Activated T-helper 2 cell treated with anti-CD3 and anti-CD28 coated beads, Interferon-gamma antibody, Interleukin-2, Interleukin-4, amounts not matched to agents 10 μg/mL and 5 μg/mL and 100 μg/mL, durations not matched to agents 14 hours and 24 hours and 36 hours (primary cell): Measurements from ENCODE around the gene GRK6. TPM values are rescaled to one million over a fixed set of nuclear protein-coding genes. Genes with fewer than 3 reads are reported as not detected.
A peak's percentile ranks its signal among the peaks of the same experiment; 100 is the strongest.
"Not testable (repeated sequence)": the region's sequence is repeated elsewhere in the genome, so short reads cannot be mapped to it uniquely, and the experiment has no call there.

Experiments used
- DNase-seq: peaks from one replicate; pipeline ENCODE4 v3.0.0; 2021; ENCODE audit warnings: low spot score
- H3K27ac Mint-ChIP-seq: one replicate; pipeline ENCODE4 v1.8.0; 2021; ENCODE audit warnings: mixed read lengths
- H3K27me3 Mint-ChIP-seq: one replicate; pipeline ENCODE4 v1.8.0; 2021; ENCODE audit warnings: low read depth, mixed read lengths
- H3K36me3 Mint-ChIP-seq: one replicate; pipeline ENCODE4 v1.8.0; 2021; ENCODE audit warnings: low read depth, mixed read lengths
- H3K4me1 Mint-ChIP-seq: one replicate; pipeline ENCODE4 v1.8.0; 2021; ENCODE audit warnings: low read depth, mixed read lengths
- H3K4me3 Mint-ChIP-seq: one replicate; pipeline ENCODE4 v1.8.0; 2021; ENCODE audit warnings: low read depth, mild to moderate bottlenecking, moderate library complexity, mixed read lengths
- H3K9me3 Mint-ChIP-seq: one replicate; pipeline ENCODE4 v1.8.0; 2021; ENCODE audit warnings: mixed read lengths
- intact Hi-C: fragments of 100-400 bp; cut with micrococcal nuclease; formaldehyde crosslinking; loops from one replicate; pipeline ENCODE4 v1.15.1; 2023
- total RNA-seq: library from RNA; stranded (reverse); gene quantifications from 2 replicates; pipeline ENCODE4 v1.2.3, GENCODE V29; 2022

The GRK6 gene
- total RNA-seq, 1 donor from 2014 or later = 131 TPM

DNA sequence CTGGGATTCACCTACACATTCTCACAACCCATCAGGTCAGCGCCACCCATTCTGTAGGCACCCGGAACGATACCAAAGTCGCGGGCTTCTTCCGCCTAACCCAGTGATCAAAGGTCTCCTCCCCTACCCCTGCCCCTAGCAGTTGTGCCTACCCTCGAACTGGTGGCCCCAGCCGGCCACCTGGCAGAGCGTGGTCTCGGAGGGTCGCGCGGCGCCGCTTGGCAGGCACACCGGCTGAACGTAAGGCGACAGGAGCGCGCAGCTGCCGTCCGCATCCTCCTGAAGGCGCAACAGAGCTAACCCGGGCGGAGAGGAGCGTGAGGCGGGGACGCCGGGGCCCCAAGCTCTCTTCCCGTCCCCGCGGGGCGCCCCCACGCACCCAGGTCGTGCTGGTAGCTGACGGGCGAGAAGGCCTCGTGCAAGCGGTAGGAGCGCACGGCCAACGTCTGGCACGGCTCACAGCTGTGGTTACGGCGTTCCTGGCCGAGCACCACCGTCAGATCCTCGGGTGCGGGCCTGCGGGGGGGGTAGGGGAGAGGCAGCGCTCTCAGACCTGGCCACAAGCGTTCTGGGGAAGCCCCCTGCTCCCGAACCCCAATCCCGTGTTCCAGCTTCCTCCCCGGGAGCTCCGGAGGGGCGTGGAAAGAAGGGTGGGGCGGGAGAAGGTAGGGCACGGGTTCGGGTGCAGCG, 23.2 kb upstream of the GRK6 start:
- no peak overlapping the region for H3K27ac Mint-ChIP-seq

DNA sequence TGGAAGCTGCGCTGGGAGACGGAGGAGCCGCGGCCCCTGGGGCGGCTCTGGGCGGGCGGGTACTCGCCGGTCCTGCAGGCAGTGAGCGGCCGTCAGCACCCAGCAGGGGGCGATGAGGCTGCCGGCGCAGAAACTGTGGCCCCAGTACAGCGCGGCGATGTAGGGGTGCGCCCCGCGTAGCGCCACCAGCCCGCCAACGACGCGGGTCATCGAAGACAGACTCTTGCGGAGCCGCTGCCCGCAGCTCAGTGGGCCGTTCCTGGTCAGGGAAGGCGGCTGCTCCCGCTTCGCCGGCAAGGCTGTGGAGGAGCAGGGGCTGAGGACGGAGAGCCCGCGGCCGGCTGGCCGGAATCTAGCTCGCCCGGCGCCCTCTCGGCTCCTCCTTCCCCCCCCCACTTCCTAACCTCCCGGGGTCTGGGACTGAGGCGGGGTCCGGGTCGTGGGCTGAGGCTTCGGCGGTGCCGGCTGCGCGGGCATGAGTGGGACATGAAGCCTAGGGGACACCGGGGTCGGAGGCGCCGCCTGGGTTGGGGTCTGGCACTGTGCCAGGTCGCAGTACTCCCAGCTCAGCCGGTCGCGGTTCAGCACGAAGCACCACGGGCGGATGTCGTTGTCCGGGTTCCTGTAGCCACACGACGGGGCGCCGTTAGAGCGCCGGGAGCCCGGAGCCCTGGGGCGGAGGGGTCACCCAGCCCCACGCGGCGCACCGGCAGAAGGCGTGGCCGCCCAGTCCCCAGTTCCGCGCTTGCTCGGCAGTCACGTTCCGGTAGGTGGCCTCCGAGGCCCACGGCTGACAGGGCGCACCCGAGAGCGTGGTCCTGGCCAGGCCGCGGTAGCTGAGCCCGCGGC, 22.5 kb upstream of the GRK6 start:
- intact Hi-C loops = loop anchor here (1.0 to 5.0 kb wide), 5 partner anchors 14 to 93 kb away; partner anchors contain the start of genes GRK6 and PDLIM7
- Mint-ChIP-seq H3K27ac (no peak overlapping the region), H3K4me3 (peak overlapping the region; percentile 79), H3K9me3 (no peaks in the 10 kb centered on the region), H3K4me1 (peaks cover 19% of the 10 kb centered on the region), H3K36me3 (no peaks in the 10 kb centered on the region), H3K27me3 (peaks cover 23% of the 10 kb centered on the region)
- DNase-seq = peak; percentile 81

More for the DNA sequence above, 23.2 kb upstream of the GRK6 start:
- H3K9me3 Mint-ChIP-seq = no peaks in the 10 kb centered on the region
- peak overlapping the region; percentile 79 for H3K4me3 Mint-ChIP-seq
- peak; percentile 43 for DNase-seq
- intact Hi-C loops = loop anchor here (1.0 to 5.0 kb wide), 4 partner anchors 13 to 94 kb away; partner anchors contain the start of gene PDLIM7
- peaks cover 23% of the 10 kb centered on the region for H3K27me3 Mint-ChIP-seq
- peaks cover 19% of the 10 kb centered on the region for H3K4me1 Mint-ChIP-seq
- no peaks in the 10 kb centered on the region for H3K36me3 Mint-ChIP-seq

GRCh38 chr5:177404641-177405179, 21.8 kb upstream of the GRK6 start:
- DNase-seq = no peak
- intact Hi-C loops = loop anchor here (1.0 to 5.0 kb wide), 2 partner anchors 22 to 42 kb away; partner anchors contain the start of gene GRK6
- Mint-ChIP-seq H3K4me3 (peak overlapping the region; percentile 54), H3K9me3 (no peaks in the 10 kb centered on the region), H3K27me3 (peaks cover 23% of the 10 kb centered on the region), H3K36me3 (no peaks in the 10 kb centered on the region), H3K27ac (no peak overlapping the region), H3K4me1 (peaks cover 19% of the 10 kb centered on the region)

DNA sequence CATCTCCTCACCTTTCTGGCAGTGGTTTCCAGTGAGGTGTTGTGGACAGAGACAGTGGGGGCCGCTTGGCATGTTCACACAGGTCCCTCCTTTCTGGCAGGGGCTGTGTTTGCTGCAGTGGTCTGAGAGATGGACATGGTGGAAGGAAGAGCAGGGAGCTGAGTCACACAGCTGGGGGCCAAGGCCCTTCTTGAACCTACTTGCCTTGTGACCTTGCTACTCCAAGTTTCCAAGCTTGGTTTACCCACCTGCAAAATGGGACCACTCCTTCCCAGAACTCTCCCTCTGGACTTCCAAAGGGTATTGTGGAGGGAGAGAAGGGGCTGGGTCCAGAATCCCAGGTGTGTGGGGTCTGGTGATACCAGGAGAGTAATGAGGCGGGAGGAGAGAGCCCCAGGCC, 21.2 kb upstream of the GRK6 start:
- intact Hi-C loops = no loop called here
- H3K4me3 Mint-ChIP-seq = peak overlapping the region; percentile 54
- no peak overlapping the region for H3K27ac Mint-ChIP-seq
- H3K27me3 Mint-ChIP-seq = peaks cover 23% of the 10 kb centered on the region
- no peaks in the 10 kb centered on the region for H3K9me3 Mint-ChIP-seq
- H3K4me1 Mint-ChIP-seq = peaks cover 19% of the 10 kb centered on the region
- DNase-seq = no peak
- no peaks in the 10 kb centered on the region for H3K36me3 Mint-ChIP-seq

- H3K36me3 Mint-ChIP-seq = no peaks in the 10 kb centered on the region
- H3K4me3 Mint-ChIP-seq = no peak overlapping the region
- intact Hi-C loops = no loop called here
- peaks cover 23% of the 10 kb centered on the region for H3K27me3 Mint-ChIP-seq
- no peak for DNase-seq
- H3K4me1 Mint-ChIP-seq = peaks cover 24% of the 10 kb centered on the region
- no peaks in the 10 kb centered on the region for H3K9me3 Mint-ChIP-seq
- H3K27ac Mint-ChIP-seq = no peak overlapping the region
Observed at GRCh38 chr5:177405805-177406204, 20.7 kb upstream of the GRK6 start.

DNA sequence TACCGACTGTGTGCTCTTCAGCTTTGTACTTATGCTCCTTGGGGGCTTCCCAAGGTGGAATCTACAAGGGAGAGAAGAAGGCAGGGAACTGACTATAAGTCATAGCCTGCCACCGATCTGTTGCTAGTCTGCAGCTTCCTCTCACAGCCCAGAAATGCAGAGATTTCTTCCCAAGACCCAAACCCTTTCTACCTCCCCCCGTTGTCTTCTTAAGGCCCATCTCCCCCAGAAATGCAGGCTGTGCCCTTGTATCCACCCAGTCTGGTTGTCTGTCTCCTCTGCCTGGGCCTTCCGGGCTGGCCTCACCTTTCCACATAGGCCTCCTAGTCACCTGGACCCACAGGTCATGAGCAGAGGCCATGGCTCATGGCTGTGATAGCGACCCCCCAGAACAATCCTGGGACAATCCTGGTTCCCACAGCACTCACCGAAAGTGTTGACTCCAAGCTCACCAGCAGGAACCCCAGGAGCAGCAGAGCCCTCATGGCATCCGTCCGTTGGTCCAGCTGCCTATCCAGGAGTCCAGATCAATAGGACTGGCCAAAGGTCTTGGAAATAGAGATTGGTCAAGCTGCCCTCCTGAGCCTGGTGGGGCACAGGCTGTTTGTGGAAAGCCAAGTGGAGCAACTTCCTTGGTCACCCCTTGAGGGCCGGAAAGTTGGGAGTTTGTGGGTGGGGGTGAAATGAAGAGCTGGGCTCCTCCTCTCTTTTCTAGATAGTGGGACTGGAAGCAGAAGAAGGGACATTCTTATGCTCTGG, 17.3 kb upstream of the GRK6 start, which contains the start of gene F12:
TSS of gene F12 (minus strand) at position 522 of the 759 bp plus-strand sequence. CDS start at position 485, 37 bp downstream.
- H3K4me3 Mint-ChIP-seq = no peak within 1 kb of the TSS
- no peak for DNase-seq
- no peaks in the 10 kb centered on the region for H3K36me3 Mint-ChIP-seq
- intact Hi-C loops = no loop called here
- no peaks in the 10 kb centered on the region for H3K27me3 Mint-ChIP-seq
- no peaks in the 10 kb centered on the region for H3K9me3 Mint-ChIP-seq
- peaks cover 20% of the 10 kb centered on the region for H3K4me1 Mint-ChIP-seq
- H3K27ac Mint-ChIP-seq = no peak within 1 kb of the TSS

GRCh38 chr5:177410575-177410974, 15.9 kb upstream of the GRK6 start:
- no peaks in the 10 kb centered on the region for H3K27me3 Mint-ChIP-seq
- no peak overlapping the region for H3K27ac Mint-ChIP-seq
- intact Hi-C loops = no loop called here
- no peak overlapping the region for H3K4me3 Mint-ChIP-seq
- H3K36me3 Mint-ChIP-seq = no peaks in the 10 kb centered on the region
- no peaks in the 10 kb centered on the region for H3K9me3 Mint-ChIP-seq
- H3K4me1 Mint-ChIP-seq = peaks cover 21% of the 10 kb centered on the region
- DNase-seq = no peak

DNA sequence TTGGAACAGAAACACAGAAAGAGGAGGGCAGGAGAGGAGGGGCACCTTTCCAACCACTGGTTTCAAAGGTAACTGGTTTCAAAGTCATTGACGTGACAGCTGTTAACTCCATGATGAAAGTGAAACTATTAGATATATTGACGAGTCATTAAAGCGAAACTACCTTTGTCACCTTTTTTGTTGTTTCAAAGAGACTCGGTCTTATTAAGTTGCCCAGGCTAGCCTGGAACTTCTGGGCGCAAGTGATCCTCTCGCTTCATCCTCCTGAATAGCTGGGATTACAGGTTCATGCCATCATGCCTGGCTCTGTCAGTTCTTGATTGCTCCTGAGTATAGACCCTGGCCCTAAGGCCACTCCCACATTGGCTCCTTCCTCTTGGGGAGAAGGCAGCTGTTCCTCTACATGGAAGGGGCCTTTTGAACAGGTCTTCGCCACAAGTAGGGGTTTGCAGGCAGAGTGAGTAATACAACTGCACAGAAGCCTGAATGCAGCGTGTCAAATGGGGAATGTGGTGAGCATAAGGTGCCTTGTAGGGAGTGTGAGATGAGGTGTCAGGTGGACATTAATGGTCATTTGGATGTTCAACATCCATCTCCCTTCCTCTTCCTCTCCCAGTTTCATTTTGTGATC, 13.8 kb upstream of the GRK6 start:
- Mint-ChIP-seq H3K27ac (no peak overlapping the region), H3K4me3 (no peak overlapping the region), H3K27me3 (no peaks in the 10 kb centered on the region), H3K36me3 (no peaks in the 10 kb centered on the region), H3K9me3 (no peaks in the 10 kb centered on the region), H3K4me1 (peaks cover 21% of the 10 kb centered on the region)
- intact Hi-C loops = no loop called here
- DNase-seq = no peak

GRCh38 chr5:177414481-177414880, 12.0 kb upstream of the GRK6 start:
- Mint-ChIP-seq H3K36me3 (no peaks in the 10 kb centered on the region), H3K4me3 (no peak overlapping the region), H3K27me3 (no peaks in the 10 kb centered on the region), H3K4me1 (peaks cover 21% of the 10 kb centered on the region), H3K9me3 (no peaks in the 10 kb centered on the region), H3K27ac (no peak overlapping the region)
- DNase-seq = no peak
- intact Hi-C loops = no loop called here

GRCh38 chr5:177417081-177417480, 9.4 kb upstream of the GRK6 start:
- H3K36me3 Mint-ChIP-seq, H3K27ac Mint-ChIP-seq, H3K4me3 Mint-ChIP-seq, intact Hi-C loops, H3K27me3 Mint-ChIP-seq, H3K9me3 Mint-ChIP-seq, DNase-seq: not testable (repeated sequence)
- H3K4me1 Mint-ChIP-seq = peaks cover 13% of the 10 kb centered on the region

DNA sequence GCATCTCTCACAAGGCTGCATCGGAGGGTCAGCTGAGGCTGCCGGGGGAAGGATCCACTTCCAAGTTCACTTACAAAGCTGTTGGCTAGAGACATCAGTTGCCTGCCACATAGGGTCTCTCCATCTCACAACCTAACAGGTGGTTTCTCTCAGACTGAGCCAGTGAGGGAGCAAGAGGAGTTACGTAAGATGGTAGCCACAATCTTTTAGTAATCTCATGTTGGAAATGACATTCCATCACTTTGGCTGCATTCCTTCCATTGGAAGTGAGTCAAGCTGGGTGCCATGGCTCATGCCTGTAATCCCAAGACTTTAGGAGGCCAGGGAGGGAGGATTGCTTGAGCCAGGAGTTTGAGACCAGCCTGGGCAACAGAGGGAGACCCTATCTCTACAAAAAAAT, 7.4 kb upstream of the GRK6 start:
- Mint-ChIP-seq H3K9me3 (no peaks in the 10 kb centered on the region), H3K27ac (no peak overlapping the region), H3K27me3 (no peaks in the 10 kb centered on the region), H3K4me1 (peaks cover 5% of the 10 kb centered on the region), H3K36me3 (no peaks in the 10 kb centered on the region), H3K4me3 (no peak overlapping the region)
- intact Hi-C loops = no loop called here
- DNase-seq = no peak

GRCh38 chr5:177420472-177420871, 6.0 kb upstream of the GRK6 start:
- H3K36me3 Mint-ChIP-seq, intact Hi-C loops: not testable (repeated sequence)
- peaks cover 13% of the 10 kb centered on the region for H3K4me1 Mint-ChIP-seq

More at GRCh38 chr5:177420472-177420871, 6.0 kb upstream of the GRK6 start:
- H3K9me3 Mint-ChIP-seq, DNase-seq, H3K27me3 Mint-ChIP-seq, H3K27ac Mint-ChIP-seq, H3K4me3 Mint-ChIP-seq: not testable (repeated sequence)
